H1 (cell line): Measurements from ENCODE around the gene KIF2C. TPM values are rescaled to one million over a fixed set of nuclear protein-coding genes. Genes with fewer than 3 reads are reported as not detected.

Experiments used
- CTCF ChIA-PET: fragments of 300-600 bp; sonication (Branson Sonifier 250); formaldehyde crosslinking; loops from one replicate; lab custom pipeline; 2021; ENCODE audit not compliant: partially characterized antibody; lab: Charles Lee
- POLR2A ChIA-PET: fragments of 300-600 bp; sonication (Branson Sonifier 250); formaldehyde crosslinking; loops from one replicate; lab custom pipeline; 2021; ENCODE audit warnings: inconsistent platforms; ENCODE audit not compliant: partially characterized antibody; lab: Charles Lee
- DNase-seq, 2 experiments: peaks; one replicate each; pipeline versions ENCODE4 v3.0.0 to v3.0.0-alpha.2; 2010 to 2022; ENCODE audit warnings: low spot score in 2 of 2, low read depth in 1 of 2, mixed read lengths in 1 of 2
- FAIRE-seq: peaks from 2 replicates; lab custom pipeline; 2011; peaks lifted over from hg19 to GRCh38; lab: Jason Lieb, UNC
- H2AFZ ChIP-seq: 2 replicates; pipeline ENCODE4 v1.8.1; 2012; ENCODE audit warnings: low read length, inconsistent platforms
- H2AK5ac ChIP-seq: 2 replicates; pipeline ENCODE4 v1.6.1; 2013; ENCODE audit warnings: low read depth, low read length
- H2BK120ac ChIP-seq: replicated peaks from 2 replicates; pipeline ENCODE3; 2013; ENCODE audit warnings: low read depth, low read length, inconsistent platforms
- H2BK12ac ChIP-seq: 2 replicates; pipeline ENCODE4 v1.6.1; 2013; ENCODE audit warnings: low read depth, low read length
- H2BK15ac ChIP-seq: 2 replicates; pipeline ENCODE4 v1.6.1; 2013; ENCODE audit warnings: low read length
- H2BK20ac ChIP-seq: 2 replicates; pipeline ENCODE4 v1.6.1; 2013; ENCODE audit warnings: low read length
- H2BK5ac ChIP-seq: 2 replicates; pipeline ENCODE4 v1.6.1; 2013; ENCODE audit warnings: low read depth, low read length
- H3K14ac ChIP-seq: 2 replicates; pipeline ENCODE4 v1.6.1; 2013; ENCODE audit warnings: inconsistent platforms; ENCODE audit not compliant: insufficient read length
- H3K18ac ChIP-seq: 2 replicates; pipeline ENCODE4 v1.6.1; 2013; ENCODE audit warnings: low read length; ENCODE audit errors: extremely low read depth
- H3K23ac ChIP-seq: 2 replicates; pipeline ENCODE4 v1.6.1; 2013; ENCODE audit warnings: inconsistent platforms; ENCODE audit not compliant: insufficient read length
- H3K23me2 ChIP-seq: 2 replicates; pipeline ENCODE4 v1.6.1; 2013; ENCODE audit warnings: low read depth, low read length
- H3K27ac ChIP-seq: 2 replicates; pipeline ENCODE4 v1.6.1; 2011; ENCODE audit warnings: low read depth, low read length, inconsistent platforms
- H3K27me3 ChIP-seq, 4 experiments: replicated peaks in 1 of 4; 1 replicate in 1 of 4; 2 replicates in 3 of 4; pipeline versions ENCODE4 v1.6.1 to v1.8.1; 2011 to 2013; ENCODE audit warnings: low read length in 3 of 4, mild to moderate bottlenecking in 3 of 4, inconsistent platforms in 2 of 4, mixed read lengths in 2 of 4, moderate library complexity in 1 of 4; ENCODE audit not compliant: control insufficient read depth in 3 of 4, insufficient read depth in 3 of 4; ENCODE audit errors: extremely low read depth in 1 of 4
- H3K36me3 ChIP-seq, 4 experiments: 2 replicates each; pipeline versions ENCODE4 v1.6.1 to v1.8.1; 2011 to 2013; ENCODE audit warnings: mild to moderate bottlenecking in 4 of 4, low read length in 3 of 4, moderate library complexity in 2 of 4, control low read depth in 1 of 4, inconsistent platforms in 1 of 4; ENCODE audit not compliant: insufficient read depth in 4 of 4, control insufficient read depth in 2 of 4
- H3K4ac ChIP-seq: replicated peaks from 2 replicates; pipeline ENCODE3; 2013; ENCODE audit warnings: low read length, low read depth, mixed read lengths, inconsistent platforms; ENCODE audit not compliant: insufficient read length
- H3K4me1 ChIP-seq, 4 experiments: replicated peaks in 1 of 4; 1 replicate in 1 of 4; 2 replicates in 3 of 4; pipeline versions ENCODE4 v1.6.1 to v1.8.1; 2011 to 2013; ENCODE audit warnings: low read length in 3 of 4, inconsistent platforms in 2 of 4, mixed read lengths in 1 of 4; ENCODE audit not compliant: insufficient read depth in 4 of 4, control insufficient read depth in 3 of 4
- H3K4me2 ChIP-seq, 2 experiments: 2 replicates each; pipeline versions ENCODE4 v1.6.1 to v1.8.1; 2011 to 2013; ENCODE audit warnings: low read depth in 2 of 2, low read length in 2 of 2, control low read depth in 1 of 2, inconsistent platforms in 1 of 2, mild to moderate bottlenecking in 1 of 2; ENCODE audit not compliant: insufficient read depth in 1 of 2
- H3K4me3 ChIP-seq, 4 experiments: fragments of 200-600, 300-600 bp in 1 of 4; sonication (generic), shearing (Covaris generic), sonication (Bioruptor Twin) in 1 of 4; 2 replicates each; pipeline versions ENCODE4 v1.5.1 to v1.8.1; 2011 to 2016; ENCODE audit warnings: low read length in 4 of 4, low read depth in 3 of 4, control low read depth in 2 of 4, inconsistent platforms in 2 of 4, mild to moderate bottlenecking in 2 of 4, mixed read lengths in 1 of 4, moderate library complexity in 1 of 4; ENCODE audit not compliant: insufficient read depth in 2 of 4; ENCODE audit errors: extremely low read depth in 1 of 4
- H3K56ac ChIP-seq: replicated peaks from 2 replicates; pipeline ENCODE3; 2013; ENCODE audit warnings: low read depth, mild to moderate bottlenecking, mixed read lengths, low read length, inconsistent platforms; ENCODE audit not compliant: insufficient read length
- H3K79me1 ChIP-seq: 2 replicates; pipeline ENCODE4 v1.6.1; 2013; ENCODE audit warnings: low read depth, low read length, control low read depth
- H3K79me2 ChIP-seq, 2 experiments: 2 replicates each; pipeline versions ENCODE4 v1.6.1 to v1.8.1; 2012 to 2013; ENCODE audit warnings: low read length in 2 of 2, mild to moderate bottlenecking in 2 of 2, inconsistent platforms in 1 of 2; ENCODE audit not compliant: insufficient read depth in 2 of 2, control insufficient read depth in 1 of 2
- H3K9ac ChIP-seq, 4 experiments: replicated peaks in 1 of 4; 1 replicate in 1 of 4; 2 replicates in 3 of 4; pipeline versions ENCODE4 v1.6.1 to v1.8.1; 2011 to 2013; ENCODE audit warnings: low read depth in 3 of 4, low read length in 3 of 4, control low read depth in 2 of 4, mild to moderate bottlenecking in 2 of 4, moderate library complexity in 2 of 4, inconsistent platforms in 1 of 4; ENCODE audit errors: extremely low read depth in 1 of 4
- H3K9me3 ChIP-seq, 2 experiments: 2 replicates each; pipeline versions ENCODE4 v1.6.1 to v1.8.1; 2012 to 2013; ENCODE audit warnings: mild to moderate bottlenecking in 2 of 2, moderate library complexity in 2 of 2, control low read depth in 1 of 2, inconsistent platforms in 1 of 2, low read depth in 1 of 2, low read length in 1 of 2, mixed read lengths in 1 of 2; ENCODE audit not compliant: insufficient read depth in 2 of 2
- H4K20me1 ChIP-seq, 2 experiments: replicated peaks in 1 of 2; 2 replicates each; pipeline versions ENCODE3 to v1.8.1; 2011 to 2013; ENCODE audit warnings: inconsistent platforms in 2 of 2, low read length in 2 of 2, mild to moderate bottlenecking in 1 of 2; ENCODE audit not compliant: insufficient read depth in 2 of 2, control insufficient read depth in 1 of 2
- H4K5ac ChIP-seq: 2 replicates; pipeline ENCODE4 v1.6.1; 2013; ENCODE audit warnings: low read length, low read depth, mixed read lengths, inconsistent platforms; ENCODE audit not compliant: insufficient read length
- H4K8ac ChIP-seq: 2 replicates; pipeline ENCODE4 v1.8.0; 2013; ENCODE audit warnings: mild to moderate bottlenecking, moderate library complexity, low read length, inconsistent platforms; ENCODE audit not compliant: insufficient read depth; ENCODE audit errors: extremely low read depth
- H4K91ac ChIP-seq: replicated peaks from 2 replicates; pipeline ENCODE3; 2013; ENCODE audit warnings: low read length, mixed read lengths, inconsistent platforms; ENCODE audit not compliant: insufficient read length
- EGR1 ChIP-seq: IDR thresholded peaks from 2 replicates; pipeline ENCODE4 v1.6.1; 2011; ENCODE audit warnings: low read depth, low read length, borderline replicate concordance
- POLR2A ChIP-seq, 2 experiments: IDR thresholded peaks; 1 replicate in 1 of 2; 2 replicates in 1 of 2; pipeline ENCODE4 v1.6.1; 2011; ENCODE audit warnings: low read depth in 2 of 2, low read length in 2 of 2, mild to moderate bottlenecking in 2 of 2; ENCODE audit errors: control extremely low read depth in 1 of 2
- TAF1 ChIP-seq: IDR thresholded peaks from 2 replicates; pipeline ENCODE4 v1.6.1; 2011; ENCODE audit warnings: mild to moderate bottlenecking, low read depth, low read length
- WGBS, 2 experiments: shearing (Covaris generic) in 1 of 2; methylation state at CpG; one replicate each; pipeline versions ENCODE4 v1.1.6 to v1.1.7; 2013 to 2015; ENCODE audit warnings: low lambda C conversion rate in 2 of 2, mixed read lengths in 2 of 2, inconsistent platforms in 1 of 2, low coverage in 1 of 2, missing lambda C conversion rate in 1 of 2; ENCODE audit not compliant: insufficient replicate concordance in 2 of 2, insufficient coverage in 1 of 2, insufficient read length in 1 of 2; ENCODE audit errors: extremely low coverage in 1 of 2, missing lambda C conversion rate in 1 of 2; 5-methylcytosine and 5-hydroxymethylcytosine counted together
- polyA plus RNA-seq, 7 experiments: library from polyadenylated mRNA; depleted of rRNA in 3 of 7; stranded (reverse) in 5 of 7; unstranded in 2 of 7; fragments of >200 nt in 5 of 7; fragments of 200-250 nt in 2 of 7; gene quantifications; 1 replicate in 5 of 7; 2 replicates in 1 of 7; 4 replicates in 1 of 7; pipeline versions ENCODE4 v1.2.1 to v1.2.3, GENCODE V29; 2011 to 2013; ENCODE audit warnings: missing spikeins in 2 of 7, mixed read lengths in 2 of 7
- total RNA-seq: library from RNA; stranded (reverse); fragmentation: NEBNext Ultra II Directional; extraction: Animal tissue kit (Norgen Biotek cat#: 25700); gene quantifications from 2 replicates; pipeline ENCODE4 v1.2.1, GENCODE V29; 2021

Gene KIF2C
- total and polyA plus RNA-seq, 2 of the 8 experiments (the other 6 are each of a cell fraction or from before 2014, with no cell fraction given): 41.8 to 68.1 TPM

- Histone ChIP-seq H2BK12ac (peak overlapping the region; percentile 89; the same call in 1 of the 2 replicates), H3K4ac (no peak overlapping the region), H3K36me3 (no peaks in the 10 kb centered on the region), H3K9me3 (no peaks in the 10 kb centered on the region), H4K91ac (peak overlapping the region; percentile 99), H3K23me2 (no peaks in the 10 kb centered on the region), H4K5ac (peak overlapping the region; percentile 35), H3K27me3 (no peaks in the 10 kb centered on the region), H3K79me1 (no peaks in the 10 kb centered on the region), H2BK20ac (peak overlapping the region; percentile 3), H2BK120ac (peak overlapping the region; percentile 98), H4K20me1 (no peaks in the 10 kb centered on the region), H2AFZ (0 out of 2 replicates have a peak overlapping the region, but pooled peaks have one; percentile 64), H3K18ac (no peak overlapping the region; the same call in 1 of the 2 replicates), H3K56ac (no peak overlapping the region), H3K79me2 (no peaks in the 10 kb centered on the region), H3K4me3 (no peak overlapping the region), H3K4me1 (peaks cover 0 to 1% (median 0%) of the 10 kb centered on the region in 4 experiments; a peak in 3 of 7 replicates), H3K23ac (no peak overlapping the region), H2BK15ac (peak overlapping the region; percentile 11; the same call in 1 of the 2 replicates), H2AK5ac (no peak overlapping the region), H2BK5ac (peak overlapping the region; percentile 94; the same call in 1 of the 2 replicates), H3K9ac (peak overlapping the region in 1 of 4 experiments; percentile 45; a peak in 2 of 7 replicates), H3K4me2 (no peak overlapping the region), H3K27ac (peak overlapping the region; percentile 62), H4K8ac (peak overlapping the region; percentile 57; the same call in 1 of the 2 replicates), H3K14ac (no peak overlapping the region)
- DNase-seq (no peak), FAIRE-seq (peak; percentile 13)
- ChIA-PET CTCF (interaction anchor here (0.9 to 10.2 kb wide), 5 partner anchors 9 to 102 kb away, joined by 3 to 107 read pairs (median 4); partner anchors contain the start of gene RNU5D-1), POLR2A (interaction anchor here (0.5 to 22.5 kb wide), 55 partner anchors 9 to 829 kb away, joined by 3 to 428 read pairs (median 5); partner anchors contain the start of genes AKR1A1, ARMH1, BEST4 and BTBD19)
- 70% methylated on average over 14 of the region's 14 CpGs; no CpG with 5 or more reads in 1 of the 2 experiments for WGBS, 2 experiments
- peak; percentile 100 for TF ChIP-seq POLR2A (IDR thresholded peaks at IDR 0.05; ENCODE audit: control extremely low read depth in 1 of 2, low read depth in 2 of 2, low read length in 2 of 2)
- TF ChIP-seq EGR1: peak; percentile 68; the same call in 1 of the 2 replicates
- TF ChIP-seq TAF1: peak; percentile 13; the same call in 1 of the 2 replicates
These were observed 17.9 kb upstream of the KIF2C start for GRCh38 chr1:44721485-44722361.
